Sigmoid colon (tissue), 7 donors: Measurements from ENCODE around the gene TIAM1. TPM values are rescaled to one million over a fixed set of nuclear protein-coding genes. Genes with fewer than 3 reads are reported as not detected.

ENCODE experiments used
- DNase-seq: peaks from one replicate; pipeline ENCODE4 v3.0.0-alpha.2; 2019
- H3K27ac ChIP-seq, 4 donors: fragments of 200-600 bp; sonication (generic); one replicate each; pipeline ENCODE4 v1.5.1; 2016 to 2019; ENCODE audit warnings: mild to moderate bottlenecking in 1 of 4
- H3K27me3 ChIP-seq, 3 donors: fragments of 200-600 bp; sonication (generic); one replicate each; pipeline ENCODE4 v1.5.1; 2019; ENCODE audit warnings: mild to moderate bottlenecking in 1 of 3
- H3K36me3 ChIP-seq, 4 donors: fragments of 200-600 bp; sonication (generic); one replicate each; pipeline ENCODE4 v1.5.1; 2016 to 2019
- H3K4me1 ChIP-seq, 4 donors: fragments of 200-600 bp; sonication (generic); one replicate each; pipeline ENCODE4 v1.5.1; 2017 to 2019
- H3K4me3 ChIP-seq, 4 donors: fragments of 200-600 bp; sonication (generic); one replicate each; pipeline ENCODE4 v1.5.1; 2017 to 2019; ENCODE audit warnings: mild to moderate bottlenecking in 2 of 4, moderate library complexity in 1 of 4
- H3K9me3 ChIP-seq, 4 donors: fragments of 200-600 bp in 3 of 4; sonication (generic) in 3 of 4; one replicate each; pipeline versions ENCODE4 v1.5.1 to v1.6.1; 2013 to 2019
- CTCF ChIP-seq, 4 experiments: fragments of 450-650 bp in 3 of 4; fragments of 200-600 bp in 1 of 4; IDR thresholded peaks; one replicate each; pipeline ENCODE4 v1.5.1; 2016 to 2019; ENCODE audit warnings: antibody characterized with exemption in 4 of 4, mild to moderate bottlenecking in 3 of 4, moderate library complexity in 2 of 4
- EP300 ChIP-seq, 4 donors: sonication (generic); formaldehyde crosslinking; IDR thresholded peaks; one replicate each; pipeline ENCODE4 v1.6.1; 2017; ENCODE audit warnings: antibody characterized with exemption in 4 of 4
- POLR2A ChIP-seq, 2 donors: fragments of 450-650 bp; IDR thresholded peaks; one replicate each; pipeline ENCODE4 v1.6.1; 2016; ENCODE audit warnings: antibody characterized with exemption in 2 of 2, mild to moderate bottlenecking in 2 of 2, moderate library complexity in 2 of 2
- POLR2AphosphoS5 ChIP-seq, 4 donors: sonication (generic); formaldehyde crosslinking; IDR thresholded peaks; one replicate each; pipeline ENCODE4 v1.6.1; 2017; ENCODE audit warnings: antibody characterized with exemption in 4 of 4
- WGBS, 2 donors: extraction: QIAGEN DNeasy Blood & Tissue Kit; methylation state at CpG; one replicate each; pipeline ENCODE4 v1.1.7; 2013; 5-methylcytosine and 5-hydroxymethylcytosine counted together
- intact Hi-C: fragments of 100-400 bp; cut with DNase I; formaldehyde crosslinking; loops from one replicate; pipeline ENCODE4 v1.15.1; 2023
- polyA plus RNA-seq, 3 donors: library from polyadenylated mRNA; stranded (reverse); fragments of 200-250 nt; gene quantifications; one replicate each; pipeline ENCODE4 v1.2.3, GENCODE V29; 2013
- total RNA-seq, 4 donors: library from RNA; depleted of rRNA; stranded (reverse); fragments of >200 nt; gene quantifications; one replicate each; pipeline ENCODE4 v1.1.0, GENCODE V29; 2016
- donor health status: healthy with polysubstance abuse.
- donor health status: Bipolar disorder and iron deficiency.
- donor health status: healthy.

Gene TIAM1
- total and polyA plus RNA-seq, 7 donors = 1.2 to 20.5 (median 8.6) TPM

GRCh38 chr21:31367801-31368200 is 23.7 kb upstream of the TIAM1 start:
- H3K4me1 ChIP-seq = no peaks in the 10 kb centered on the region
- no peaks in the 10 kb centered on the region for H3K36me3 ChIP-seq
- TF ChIP-seq POLR2A (IDR thresholded peaks at IDR 0.05) (no peak), POLR2AphosphoS5 (IDR thresholded peaks at IDR 0.05) (no peak), EP300 (IDR thresholded peaks at IDR 0.05) (no peak), CTCF (IDR thresholded peaks at IDR 0.05) (no peak)
- H3K27me3 ChIP-seq = no peaks in the 10 kb centered on the region
- intact Hi-C loops = no loop called here
- no peak for DNase-seq
- H3K27ac ChIP-seq = no peak overlapping the region
- WGBS, 2 donors = 93 to 96% methylated on average over 2 of the region's 2 CpGs
- no peak overlapping the region for H3K4me3 ChIP-seq
- H3K9me3 ChIP-seq = no peaks in the 10 kb centered on the region

GRCh38 chr21:31366825-31367224 is 22.8 kb upstream of the TIAM1 start:
- no peaks in the 10 kb centered on the region for H3K9me3 ChIP-seq
- H3K27ac ChIP-seq = no peak overlapping the region
- H3K4me1 ChIP-seq = no peaks in the 10 kb centered on the region
- no peaks in the 10 kb centered on the region for H3K27me3 ChIP-seq
- no peaks in the 10 kb centered on the region for H3K36me3 ChIP-seq
- TF ChIP-seq CTCF (IDR thresholded peaks at IDR 0.05) (no peak), POLR2AphosphoS5 (IDR thresholded peaks at IDR 0.05) (no peak), EP300 (IDR thresholded peaks at IDR 0.05) (no peak), POLR2A (IDR thresholded peaks at IDR 0.05) (no peak)
- H3K4me3 ChIP-seq = no peak overlapping the region
- DNase-seq = no peak
- WGBS, 2 donors = 58 to 73% methylated on average over 2 of the region's 2 CpGs
- intact Hi-C loops = no loop called here

- TF ChIP-seq EP300 (IDR thresholded peaks at IDR 0.05) = no peak
- no peak for TF ChIP-seq CTCF (IDR thresholded peaks at IDR 0.05)
- no peak for TF ChIP-seq POLR2AphosphoS5 (IDR thresholded peaks at IDR 0.05)
- TF ChIP-seq POLR2A (IDR thresholded peaks at IDR 0.05) = no peak
- Histone ChIP-seq H3K36me3 (no peaks in the 10 kb centered on the region), H3K27me3 (no peaks in the 10 kb centered on the region), H3K27ac (no peak overlapping the region), H3K4me3 (no peak overlapping the region), H3K9me3 (peaks cover 0 to 2% (median 0%) of the 10 kb centered on the region in 4 donors), H3K4me1 (no peaks in the 10 kb centered on the region)
- 85 to 90% methylated on average over 4 of the region's 4 CpGs for WGBS, 2 donors
- no peak for DNase-seq
- intact Hi-C loops = no loop called here
Measured at GRCh38 chr21:31364253-31364945, 20.3 kb upstream of the TIAM1 start.

DNA sequence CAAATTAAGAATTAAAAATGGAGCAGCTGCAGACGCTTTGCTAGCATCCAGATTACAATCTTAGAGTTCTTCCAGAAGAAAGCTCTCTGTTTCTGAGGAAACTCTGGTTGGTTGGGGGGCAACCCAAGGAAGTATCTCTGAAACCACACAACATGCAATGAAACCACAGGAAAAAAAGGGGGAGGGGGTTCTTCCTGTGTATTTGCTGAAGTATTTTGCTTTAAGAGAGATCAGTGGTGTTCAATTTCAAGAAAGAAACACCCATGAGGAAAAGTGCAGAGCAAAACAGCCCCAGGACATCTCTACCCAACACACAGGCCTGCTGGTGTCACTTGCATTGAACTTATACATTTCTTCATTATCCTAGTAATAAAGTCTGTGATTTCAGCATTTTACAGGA is 19.7 kb upstream of the TIAM1 start:
- Histone ChIP-seq H3K4me1 (no peaks in the 10 kb centered on the region), H3K9me3 (peaks cover 0 to 2% (median 0%) of the 10 kb centered on the region in 4 donors), H3K4me3 (no peak overlapping the region), H3K27me3 (no peaks in the 10 kb centered on the region), H3K36me3 (no peaks in the 10 kb centered on the region), H3K27ac (no peak overlapping the region)
- WGBS, 2 donors = 40 to 79% methylated on average over 1 of the region's 1 CpG
- no peak for DNase-seq
- intact Hi-C loops = no loop called here
- TF ChIP-seq POLR2A (IDR thresholded peaks at IDR 0.05) (no peak), EP300 (IDR thresholded peaks at IDR 0.05) (no peak), CTCF (IDR thresholded peaks at IDR 0.05) (no peak), POLR2AphosphoS5 (IDR thresholded peaks at IDR 0.05) (no peak)

DNA sequence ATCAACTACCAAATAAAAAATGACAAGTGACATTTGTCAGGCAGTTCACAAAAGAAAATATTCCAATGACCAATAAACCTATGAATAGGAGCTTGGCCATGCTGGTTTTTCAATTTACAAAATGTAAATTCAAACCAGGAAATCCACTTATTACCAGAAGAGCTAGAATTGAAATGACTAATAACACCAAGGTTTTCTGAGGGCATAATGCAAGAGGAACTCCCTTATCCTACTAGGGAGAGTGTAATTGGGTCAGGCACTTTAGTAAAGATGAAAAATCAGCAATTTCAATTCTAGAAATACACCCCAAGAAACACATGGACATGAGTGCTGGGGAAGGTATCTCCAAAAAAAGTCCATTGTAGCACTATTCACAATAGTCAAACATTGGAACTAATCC is 16.7 kb upstream of the TIAM1 start:
- TF ChIP-seq CTCF (IDR thresholded peaks at IDR 0.05) (no peak), POLR2A (IDR thresholded peaks at IDR 0.05) (no peak), POLR2AphosphoS5 (IDR thresholded peaks at IDR 0.05) (no peak), EP300 (IDR thresholded peaks at IDR 0.05) (no peak)
- Histone ChIP-seq H3K9me3 (peaks cover 0 to 2% (median 0%) of the 10 kb centered on the region in 4 donors), H3K4me1 (no peaks in the 10 kb centered on the region), H3K27ac (no peak overlapping the region), H3K27me3 (no peaks in the 10 kb centered on the region), H3K4me3 (no peak overlapping the region), H3K36me3 (no peaks in the 10 kb centered on the region)
- intact Hi-C loops = no loop called here
- DNase-seq = no peak
